ENCODE measurements around the gene PKD2. TPM values are rescaled to one million over a fixed set of nuclear protein-coding genes. Genes with fewer than 3 reads are reported as not detected.
A peak's percentile ranks its signal among the peaks of the same experiment; 100 is the strongest.

PKD2 gene
- total RNA-seq, 4 donors from 2014 or later = 30.9 to 50.0 (median 40.7) TPM

DNA sequence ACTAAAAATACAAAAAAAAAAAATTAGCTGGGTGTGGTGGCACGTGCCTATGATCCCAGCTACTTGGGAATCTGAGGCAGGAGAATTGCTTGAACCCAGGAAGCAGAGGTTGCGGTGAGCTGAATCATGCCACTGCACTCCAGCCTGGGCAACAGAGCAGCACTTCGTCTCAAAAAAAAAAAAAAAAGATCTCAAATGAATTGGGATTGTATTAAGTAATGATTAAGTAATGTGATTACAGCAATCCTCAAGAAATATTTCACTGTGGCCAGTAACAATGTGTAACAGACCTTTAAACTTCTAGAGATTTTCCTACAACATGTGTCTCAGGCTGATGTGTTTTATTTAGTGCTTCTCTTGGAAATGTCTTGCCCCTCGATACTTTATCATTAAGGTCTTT is 46.8 kb downstream of the PKD2 start:
- intact Hi-C loops (cut with DNase I) = no loop called here

DNA sequence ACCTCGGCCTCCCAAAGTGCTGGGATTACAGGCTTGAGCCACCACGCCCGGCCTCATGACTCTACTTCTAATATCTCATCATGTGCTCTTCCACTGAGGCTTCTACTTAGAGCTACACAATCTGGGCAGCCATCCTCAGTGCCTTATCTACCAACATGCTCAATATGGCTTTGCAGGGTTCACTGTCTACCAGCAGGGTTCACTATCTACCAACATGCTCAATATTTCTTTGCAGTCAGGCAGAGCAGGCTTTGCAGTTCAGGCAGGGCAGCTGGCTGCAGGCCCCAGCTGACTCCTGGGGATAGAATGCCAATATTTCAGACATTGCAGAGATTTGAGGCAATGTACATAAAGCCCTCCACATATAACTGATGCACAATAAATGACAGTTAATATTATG is 47.5 kb downstream of the PKD2 start:
- Histone ChIP-seq H3K4me3 (replicated peaks in 1 of 3) (no peak overlapping the region), H3K9me3 (no peaks in the 10 kb centered on the region), H3K36me3 (no peaks in the 10 kb centered on the region), H3K4me1 (no peaks in the 10 kb centered on the region), H3K27ac (no peak overlapping the region), H3K27me3 (no peaks in the 10 kb centered on the region)
- WGBS, 2 donors = 82 to 92% methylated on average over 3 of the region's 3 CpGs
- TF ChIP-seq, protein P1, sequence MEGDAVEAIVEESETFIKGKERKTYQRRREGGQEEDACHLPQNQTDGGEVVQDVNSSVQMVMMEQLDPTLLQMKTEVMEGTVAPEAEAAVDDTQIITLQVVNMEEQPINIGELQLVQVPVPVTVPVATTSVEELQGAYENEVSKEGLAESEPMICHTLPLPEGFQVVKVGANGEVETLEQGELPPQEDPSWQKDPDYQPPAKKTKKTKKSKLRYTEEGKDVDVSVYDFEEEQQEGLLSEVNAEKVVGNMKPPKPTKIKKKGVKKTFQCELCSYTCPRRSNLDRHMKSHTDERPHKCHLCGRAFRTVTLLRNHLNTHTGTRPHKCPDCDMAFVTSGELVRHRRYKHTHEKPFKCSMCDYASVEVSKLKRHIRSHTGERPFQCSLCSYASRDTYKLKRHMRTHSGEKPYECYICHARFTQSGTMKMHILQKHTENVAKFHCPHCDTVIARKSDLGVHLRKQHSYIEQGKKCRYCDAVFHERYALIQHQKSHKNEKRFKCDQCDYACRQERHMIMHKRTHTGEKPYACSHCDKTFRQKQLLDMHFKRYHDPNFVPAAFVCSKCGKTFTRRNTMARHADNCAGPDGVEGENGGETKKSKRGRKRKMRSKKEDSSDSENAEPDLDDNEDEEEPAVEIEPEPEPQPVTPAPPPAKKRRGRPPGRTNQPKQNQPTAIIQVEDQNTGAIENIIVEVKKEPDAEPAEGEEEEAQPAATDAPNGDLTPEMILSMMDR (IDR thresholded peaks at IDR 0.05) = peak in 2 of 6 experiments; percentile 23 to 34
- no peak for TF ChIP-seq POLR2A (IDR thresholded peaks at IDR 0.05)
- DNase-seq = no peak
- intact Hi-C loops (cut with DNase I) = no loop called here

More for the DNA sequence above, 46.8 kb downstream of the PKD2 start:
- Histone ChIP-seq H3K9me3 (no peaks in the 10 kb centered on the region), H3K27me3 (no peaks in the 10 kb centered on the region), H3K4me3 (replicated peaks in 1 of 3) (no peak overlapping the region), H3K36me3 (no peaks in the 10 kb centered on the region), H3K27ac (no peak overlapping the region), H3K4me1 (no peaks in the 10 kb centered on the region)
- no peak for DNase-seq
- TF ChIP-seq POLR2A (IDR thresholded peaks at IDR 0.05) = no peak
- TF ChIP-seq, protein P1 (IDR thresholded peaks at IDR 0.05) = no peak
- WGBS, 2 donors = 90 to 92% methylated on average over 4 of the region's 4 CpGs

DNA sequence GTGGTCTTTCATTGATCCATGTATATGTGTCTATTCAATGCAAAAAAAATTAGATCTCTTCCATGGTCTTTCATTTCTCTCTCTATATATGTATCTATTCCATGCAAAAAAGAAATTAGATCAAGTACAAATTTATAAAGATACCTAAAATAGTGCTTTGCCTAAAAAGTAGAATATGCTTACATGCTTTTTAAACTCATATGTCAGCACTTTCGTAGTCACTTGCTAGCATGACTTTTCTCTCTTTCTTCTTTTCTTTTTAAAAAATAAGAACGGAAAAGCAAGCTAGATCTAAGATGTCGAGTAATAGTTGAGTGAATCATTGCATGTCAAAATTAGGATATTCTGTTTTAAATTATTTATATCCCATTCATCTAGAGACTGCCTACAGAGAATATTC is 50.9 kb downstream of the PKD2 start:
- no peak for DNase-seq
- Histone ChIP-seq H3K4me1 (no peaks in the 10 kb centered on the region), H3K27ac (no peak overlapping the region), H3K36me3 (no peaks in the 10 kb centered on the region), H3K4me3 (replicated peaks in 1 of 3) (no peak overlapping the region), H3K9me3 (no peaks in the 10 kb centered on the region), H3K27me3 (no peaks in the 10 kb centered on the region)
- 96% methylated on average over 3 of the region's 3 CpGs for WGBS, 2 donors
- intact Hi-C loops (cut with DNase I) = no loop called here
- TF ChIP-seq, protein P1 (IDR thresholded peaks at IDR 0.05) = no peak
- no peak for TF ChIP-seq POLR2A (IDR thresholded peaks at IDR 0.05)

DNA sequence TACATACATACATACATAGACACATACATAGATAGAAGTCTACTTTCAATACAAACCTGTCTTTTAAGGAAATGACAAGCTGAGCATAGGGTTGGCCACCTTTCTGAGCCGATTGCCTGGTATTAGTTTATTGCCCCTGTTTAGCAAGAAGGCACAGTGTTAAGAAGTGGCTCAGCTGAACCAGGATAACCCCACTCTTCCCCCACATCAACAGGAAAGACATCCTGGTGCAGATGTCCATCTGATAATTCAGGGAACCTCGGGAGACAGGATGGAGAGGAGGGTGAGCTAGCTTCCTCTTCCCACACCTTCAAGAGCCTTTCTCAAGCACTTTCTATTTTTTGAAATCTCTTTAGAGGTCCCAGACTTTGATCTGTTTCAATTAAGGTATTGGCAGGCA is 52.3 kb downstream of the PKD2 start:
- 61 to 74% methylated on average over 2 of the region's 2 CpGs for WGBS, 2 donors
- peaks cover 0 to 3% of the 10 kb centered on the region in 2 donors for H3K36me3 ChIP-seq
- no peaks in the 10 kb centered on the region for H3K4me1 ChIP-seq
- no peak overlapping the region for H3K4me3 ChIP-seq (replicated peaks in 1 of 3)
- no peaks in the 10 kb centered on the region for H3K27me3 ChIP-seq
- no peak overlapping the region for H3K27ac ChIP-seq
- TF ChIP-seq, protein P1 (IDR thresholded peaks at IDR 0.05) = no peak
- TF ChIP-seq POLR2A (IDR thresholded peaks at IDR 0.05) = no peak
- intact Hi-C loops (cut with DNase I) = no loop called here
- no peak for DNase-seq
- no peaks in the 10 kb centered on the region for H3K9me3 ChIP-seq

DNA sequence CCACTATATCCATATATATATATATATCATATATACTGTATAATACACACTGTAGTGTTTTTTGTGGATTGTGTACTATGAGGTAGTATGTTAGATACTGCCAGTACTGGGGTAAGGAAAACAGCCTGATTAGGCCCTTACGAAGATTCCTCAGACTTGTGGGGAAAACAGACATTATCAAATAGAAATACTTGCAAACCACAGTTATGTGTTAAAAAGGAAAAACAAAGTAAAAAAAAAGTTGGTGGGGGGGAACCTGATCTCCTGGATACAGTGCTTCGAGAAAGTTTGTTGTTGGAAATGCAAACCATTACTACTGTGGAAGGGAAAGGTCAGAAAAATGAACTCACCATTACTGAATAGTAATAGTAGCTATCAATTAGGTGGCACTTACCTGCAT is 53.0 kb downstream of the PKD2 start:
- H3K36me3 ChIP-seq = peaks cover under 1 to 10% of the 10 kb centered on the region in 2 donors

More for the DNA sequence above, 53.0 kb downstream of the PKD2 start:
- Histone ChIP-seq H3K27me3 (no peaks in the 10 kb centered on the region), H3K4me1 (no peaks in the 10 kb centered on the region), H3K4me3 (replicated peaks in 1 of 3) (no peak overlapping the region), H3K27ac (no peak overlapping the region), H3K9me3 (no peaks in the 10 kb centered on the region)
- no peak for TF ChIP-seq POLR2A (IDR thresholded peaks at IDR 0.05)
- TF ChIP-seq, protein P1 (IDR thresholded peaks at IDR 0.05) = no peak
- DNase-seq = no peak
- intact Hi-C loops (cut with DNase I) = no loop called here
- WGBS, 2 donors = 88 to 89% methylated on average over 2 of the region's 2 CpGs
